Measurements from ENCODE around the gene KCNK5.

KCNK5 gene

GRCh38 chr6:39217177-39217864, 12.0 kb downstream of the KCNK5 start:
- no peak for DNase-seq (ENCODE audit: low read depth, low spot score)

- no peak for DNase-seq (ENCODE audit: low read depth, low spot score)
Observed at GRCh38 chr6:39215640-39216158, 13.6 kb downstream of the KCNK5 start.

GRCh38 chr6:39214846-39215639, 14.2 kb downstream of the KCNK5 start:
- peak; percentile 13 for DNase-seq (ENCODE audit: low read depth, low spot score)

GRCh38 chr6:39214120-39214813, 15.0 kb downstream of the KCNK5 start:
- DNase-seq (ENCODE audit: low read depth, low spot score) = no peak

- no peak for DNase-seq (ENCODE audit: low read depth, low spot score)
Observed at GRCh38 chr6:39213195-39213920, 15.9 kb downstream of the KCNK5 start.

- no peak for DNase-seq (ENCODE audit: low read depth, low spot score)
Observed at GRCh38 chr6:39211183-39211582, 18.1 kb downstream of the KCNK5 start.

- DNase-seq (ENCODE audit: low read depth, low spot score) = no peak
Observed at GRCh38 chr6:39210450-39210849, 18.8 kb downstream of the KCNK5 start.

GRCh38 chr6:39209911-39210310, 19.4 kb downstream of the KCNK5 start:
- no peak for DNase-seq (ENCODE audit: low read depth, low spot score)

- DNase-seq (ENCODE audit: low read depth, low spot score) = no peak
Observed at GRCh38 chr6:39209360-39209811, 19.9 kb downstream of the KCNK5 start.

- no peak for DNase-seq (ENCODE audit: low read depth, low spot score)
Observed at GRCh38 chr6:39208223-39208739, 21.0 kb downstream of the KCNK5 start.

GRCh38 chr6:39207416-39208222, 21.7 kb downstream of the KCNK5 start:
- no peak for DNase-seq (ENCODE audit: low read depth, low spot score)

- no peak for DNase-seq (ENCODE audit: low read depth, low spot score)
Observed at GRCh38 chr6:39206250-39206721, 23.0 kb downstream of the KCNK5 start.

GRCh38 chr6:39204646-39205244, 24.5 kb downstream of the KCNK5 start:
- DNase-seq (ENCODE audit: low read depth, low spot score) = no peak

GRCh38 chr6:39204160-39204495, 25.1 kb downstream of the KCNK5 start:
- DNase-seq (ENCODE audit: low read depth, low spot score) = no peak

- DNase-seq (ENCODE audit: low read depth, low spot score) = no peak
Observed at GRCh38 chr6:39203436-39204159, 25.7 kb downstream of the KCNK5 start.

- no peak for DNase-seq (ENCODE audit: low read depth, low spot score)
Observed at GRCh38 chr6:39202166-39202565, 27.1 kb downstream of the KCNK5 start.

- DNase-seq (ENCODE audit: low read depth, low spot score) = no peak
Observed at GRCh38 chr6:39200498-39201020, 28.7 kb downstream of the KCNK5 start.

- no peak for DNase-seq (ENCODE audit: low read depth, low spot score)
Observed at GRCh38 chr6:39199976-39200375, 29.3 kb downstream of the KCNK5 start.
